GM12878 (cell line): ENCODE measurements around the gene S100P. TPM values are rescaled to one million over a fixed set of nuclear protein-coding genes. Genes with fewer than 3 reads are reported as not detected.

Experiments
- ATAC-seq: fragments of 200-7000 bp; cut with Tn5 transposase; 3 replicates; pipeline ENCODE4 v1.9.1; 2020; ENCODE audit warnings: mild to moderate bottlenecking, moderate library complexity
- BruUV-seq: library from RNA; stranded (reverse); fragments of 400-500 nt; replicated peaks from 2 replicates; lab custom pipeline; 2021; lab: Mats Ljungman, UMichigan
- CTCF ChIA-PET: fragments of 300-600 bp; sonication (Branson Sonifier 250); formaldehyde crosslinking; extraction: SDS; loops from one replicate; lab custom pipeline; 2021; ENCODE audit warnings: inconsistent platforms; lab: Yijun Ruan, JAX
- POLR2A ChIA-PET: fragments of 350-600 bp; formaldehyde crosslinking; extraction: SDS; loops from one replicate; lab custom pipeline; 2021; ENCODE audit warnings: inconsistent platforms; lab: Charles Lee
- RAD21 ChIA-PET: fragments of 300-600 bp; sonication (Branson Sonifier 250); formaldehyde crosslinking; loops from one replicate; lab custom pipeline; 2023; ENCODE audit warnings: antibody characterized with exemption; ENCODE audit not compliant: unreplicated experiment; lab: Charles Lee
- SMC1A ChIA-PET: fragments of 300-600 bp; sonication (Branson Sonifier 250); formaldehyde crosslinking; loops from one replicate; lab custom pipeline; 2023; ENCODE audit not compliant: unreplicated experiment, uncharacterized antibody; lab: Charles Lee
- DNase-seq: peaks from one replicate; pipeline ENCODE4 v3.0.0-alpha.2; 2011; ENCODE audit warnings: low read depth, low spot score
- FAIRE-seq: peaks from 3 replicates; lab custom pipeline; 2011; peaks lifted over from hg19 to GRCh38; lab: Jason Lieb, UNC
- H2AFZ ChIP-seq: 2 replicates; pipeline ENCODE4 v1.6.0; 2011; ENCODE audit warnings: low read depth, low read length, control low read depth; ENCODE audit not compliant: control insufficient read depth
- H3K27ac ChIP-seq: 2 replicates; pipeline ENCODE4 v1.5.1; 2011; ENCODE audit warnings: control low read depth; ENCODE audit not compliant: control insufficient read depth, insufficient read depth
- H3K27me3 ChIP-seq, 2 experiments: replicated peaks in 1 of 2; 2 replicates each; pipeline versions ENCODE4 v1.6.0 to v1.6.1; 2011; ENCODE audit warnings: low read length in 1 of 2; ENCODE audit not compliant: control insufficient read depth in 2 of 2, insufficient read depth in 2 of 2
- H3K36me3 ChIP-seq, 2 experiments: 2 replicates each; pipeline ENCODE4 v1.5.1; 2011; ENCODE audit warnings: low read length in 1 of 2; ENCODE audit not compliant: control insufficient read depth in 2 of 2, insufficient read depth in 2 of 2
- H3K4me1 ChIP-seq: 2 replicates; pipeline ENCODE4 v1.6.1; 2011; ENCODE audit warnings: mild to moderate bottlenecking, low read length, moderate library complexity, mixed read lengths; ENCODE audit not compliant: control insufficient read depth, insufficient read depth
- H3K4me2 ChIP-seq: 2 replicates; pipeline ENCODE4 v1.6.0; 2011; ENCODE audit warnings: control low read depth; ENCODE audit not compliant: control insufficient read depth, insufficient read depth
- H3K4me3 ChIP-seq: fragments of 200-600 bp; sonication (generic); 2 replicates; pipeline ENCODE4 v1.5.1; 2016
- H3K79me2 ChIP-seq: 2 replicates; pipeline ENCODE4 v1.6.0; 2011; ENCODE audit warnings: low read length; ENCODE audit not compliant: control insufficient read depth, insufficient read depth
- H3K9ac ChIP-seq: 2 replicates; pipeline ENCODE4 v1.8.0; 2011; ENCODE audit warnings: low read length, control low read depth, mixed read lengths; ENCODE audit not compliant: control insufficient read depth, insufficient read depth
- H3K9me3 ChIP-seq: replicated peaks from 3 replicates; pipeline ENCODE4 v1.5.1; 2011; ENCODE audit warnings: mild to moderate bottlenecking, low read length; ENCODE audit not compliant: control insufficient read depth, insufficient read depth
- H4K20me1 ChIP-seq: 2 replicates; pipeline ENCODE4 v1.6.0; 2011; ENCODE audit not compliant: control insufficient read depth, insufficient read depth
- ATF7 ChIP-seq: fragments of 450-650 bp; IDR thresholded peaks from 2 replicates; pipeline ENCODE4 v1.6.1; 2016; ENCODE audit warnings: low read depth, mild to moderate bottlenecking
- CBX3 ChIP-seq: fragments of 200-600 bp; sonication (generic); IDR thresholded peaks from 2 replicates; pipeline ENCODE4 v1.6.1; 2016; ENCODE audit warnings: low read depth, borderline replicate concordance
- EGR1 ChIP-seq, 2 experiments: IDR thresholded peaks; 1 replicate in 1 of 2; 2 replicates in 1 of 2; pipeline ENCODE4 v1.6.1; 2011 to 2012; ENCODE audit warnings: low read depth in 2 of 2, low read length in 2 of 2, borderline replicate concordance in 1 of 2, mild to moderate bottlenecking in 1 of 2, moderate library complexity in 1 of 2
- JUNB ChIP-seq: IDR thresholded peaks from 2 replicates; pipeline ENCODE4 v1.6.1; 2016; ENCODE audit warnings: antibody characterized with exemption, mild to moderate bottlenecking
- KAT2A ChIP-seq: conservative IDR thresholded peaks from 2 replicates; pipeline ENCODE4 v1.6.1; 2011; ENCODE audit warnings: low read depth, low read length; ENCODE audit not compliant: control insufficient read depth
- MEF2A ChIP-seq: IDR thresholded peaks from 2 replicates; pipeline ENCODE4 v1.6.1; 2011; ENCODE audit warnings: low read depth, mild to moderate bottlenecking, low read length, moderate library complexity; ENCODE audit not compliant: insufficient read depth
- NFYB ChIP-seq: IDR thresholded peaks from 2 replicates; pipeline ENCODE4 v1.6.1; 2011; ENCODE audit warnings: low read depth, mild to moderate bottlenecking, low read length, improper control_type of control experiment, moderate library complexity; ENCODE audit not compliant: insufficient read depth
- TCF3 ChIP-seq: IDR thresholded peaks from 2 replicates; pipeline ENCODE4 v1.6.1; 2012; ENCODE audit warnings: low read depth, mild to moderate bottlenecking, low read length, borderline replicate concordance; ENCODE audit not compliant: insufficient read depth
- ZSCAN29 ChIP-seq: fragments of 450-650 bp; IDR thresholded peaks from 2 replicates; pipeline ENCODE4 v1.6.1; 2017; ENCODE audit warnings: mild to moderate bottlenecking, moderate library complexity
- WGBS: methylation state at CpG from one replicate; pipeline ENCODE4 v1.1.6; 2016; ENCODE audit warnings: low lambda C conversion rate; ENCODE audit not compliant: insufficient replicate concordance, insufficient coverage; ENCODE audit errors: missing lambda C conversion rate; 5-methylcytosine and 5-hydroxymethylcytosine counted together
- in situ Hi-C: fragments of 300-500 bp; cut with MboI; formaldehyde crosslinking; loops from 9 replicates; pipeline ENCODE4 v1.14.3; 2018; ENCODE audit warnings: mixed read lengths
- intact Hi-C: fragments of 100-400 bp; cut with micrococcal nuclease; formaldehyde crosslinking; loops from one replicate; pipeline ENCODE4 v1.14.2; 2022; ENCODE audit not compliant: unreplicated experiment
- polyA plus RNA-seq, 11 experiments: library from polyadenylated mRNA; depleted of rRNA in 4 of 11; unstranded in 6 of 11; stranded (reverse) in 5 of 11; fragments of >200 nt; fragmentation: Nextera tagmentation in 4 of 11; fragmentation: Illumina TruSeq in 1 of 11; extraction: Ambion mirVana in 4 of 11; extraction: Trizol in 1 of 11; gene quantifications; 1 replicate in 1 of 11; 2 replicates in 10 of 11; pipeline versions ENCODE4 v1.2.1 to v1.2.3, GENCODE V29; 2011 to 2016; ENCODE audit warnings: inconsistent platforms in 2 of 11, missing spikeins in 2 of 11, low read depth in 1 of 11
- total RNA-seq, 4 experiments: library from RNA; depleted of rRNA in 3 of 4; stranded (reverse); fragments of >200 nt in 3 of 4; fragmentation: Illumina TruSeq in 1 of 4; extraction: Trizol in 1 of 4; gene quantifications; 2 replicates each; pipeline versions ENCODE4 v1.2.1 to v1.2.3, GENCODE V29; 2013 to 2021

S100P gene
- total and polyA plus RNA-seq, 10 of the 15 experiments (the other 5 are each of a cell fraction or from before 2014, with no cell fraction given) = 0.90 TPM; not detected in 9

GRCh38 chr4:6644792-6645530 lies 48.7 kb upstream of the S100P start:
- RAD21 ChIA-PET = no interaction called here
- ATAC-seq (no peak), DNase-seq (no peak), FAIRE-seq (no peak)
- intact Hi-C loops (no loop called here), in situ Hi-C loops (no loop called here)
- WGBS = 76% methylated on average over 5 of the region's 5 CpGs
- H3K27ac ChIP-seq = no peak overlapping the region
- CTCF ChIA-PET = interaction anchor here (0.5 to 1.2 kb wide), 3 partner anchors 18 to 36 kb away, joined by 3 to 5 read pairs (median 3); no protein-coding TSS in a partner anchor
- no peak overlapping the region for H3K9ac ChIP-seq
- H4K20me1 ChIP-seq = no peaks in the 10 kb centered on the region; the same call in 1 of the 2 replicates
- H3K4me2 ChIP-seq = no peak overlapping the region
- H3K4me1 ChIP-seq = peaks cover 7% of the 10 kb centered on the region
- POLR2A ChIA-PET = interaction anchor here (0.8 kb wide), 1 partner anchor 181 kb away, joined by 3 read pairs; no protein-coding TSS in a partner anchor
- SMC1A ChIA-PET = interaction anchor here (1.2 kb wide), 1 partner anchor 12 kb away, joined by 3 read pairs; no protein-coding TSS in a partner anchor
- no peak overlapping the region for H2AFZ ChIP-seq
- H3K79me2 ChIP-seq = peaks cover 29% of the 10 kb centered on the region
- BruUV-seq = no TSS peak
- no peaks in the 10 kb centered on the region for H3K27me3 ChIP-seq
- H3K36me3 ChIP-seq = peaks cover 0 to 9% of the 10 kb centered on the region in 2 experiments; a peak in 2 of 4 replicates
- H3K9me3 ChIP-seq = no peaks in the 10 kb centered on the region; the same call in 2 of the 3 replicates
- H3K4me3 ChIP-seq = no peak overlapping the region
- 0 out of 2 replicates have a peak, but pooled peaks have one; percentile 35 for TF ChIP-seq NFYB
- TF ChIP-seq KAT2A = no peak

GRCh38 chr4:6647169-6647568 lies 46.5 kb upstream of the S100P start:
- Histone ChIP-seq H3K9ac (no peak overlapping the region), H3K9me3 (no peaks in the 10 kb centered on the region; the same call in 2 of the 3 replicates), H3K27me3 (no peaks in the 10 kb centered on the region), H4K20me1 (no peaks in the 10 kb centered on the region; the same call in 1 of the 2 replicates), H3K36me3 (peaks cover 0 to 9% of the 10 kb centered on the region in 2 experiments; a peak in 2 of 4 replicates), H3K27ac (no peak overlapping the region), H2AFZ (no peak overlapping the region), H3K4me2 (no peak overlapping the region), H3K4me1 (peaks cover 4% of the 10 kb centered on the region; the same call in 1 of the 2 replicates), H3K4me3 (no peak overlapping the region), H3K79me2 (peaks cover 11% of the 10 kb centered on the region)
- POLR2A ChIA-PET = no interaction called here
- RAD21 ChIA-PET = no interaction called here
- intact Hi-C loops (no loop called here), in situ Hi-C loops (no loop called here)
- BruUV-seq = no TSS peak
- no peak for TF ChIP-seq EGR1 (IDR thresholded peaks at IDR 0.05; ENCODE audit: borderline replicate concordance in 1 of 2, low read depth in 2 of 2, low read length in 2 of 2)
- no peak for TF ChIP-seq ATF7
- no peak for TF ChIP-seq MEF2A
- no peak for TF ChIP-seq CBX3
- no peak for TF ChIP-seq ZSCAN29
- TF ChIP-seq JUNB = no peak
- TF ChIP-seq TCF3 = no peak
- no peak for DNase-seq
- WGBS = 0% methylated on average over 5 of the region's 5 CpGs
- CTCF ChIA-PET = interaction anchor here (0.6 kb wide), 1 partner anchor 100 kb away, joined by 3 read pairs; no protein-coding TSS in a partner anchor
- no peak for FAIRE-seq
- no peak for ATAC-seq
- SMC1A ChIA-PET = interaction anchor here (0.6 kb wide), 1 partner anchor 111 kb away, joined by 3 read pairs; no protein-coding TSS in a partner anchor
